ENCODE results near the gene KLF12.

Gene KLF12

GRCh38 chr13:74131227-74131626 is 3.0 kb downstream of the KLF12 start:
- H3K4me3 ChIP-seq (ENCODE audit: low read depth, low read length), result no peak overlapping the region
- TF ChIP-seq CTCF (IDR thresholded peaks at IDR 0.05; ENCODE audit: low read depth, low read length, missing control alignments), result no peak
- no peak for DNase-seq (ENCODE audit: low read depth)

GRCh38 chr13:74129500-74130191 is 4.6 kb downstream of the KLF12 start:
- no peak for DNase-seq (ENCODE audit: low read depth)
- TF ChIP-seq CTCF (IDR thresholded peaks at IDR 0.05; ENCODE audit: low read depth, low read length, missing control alignments), result no peak
- H3K4me3 ChIP-seq (ENCODE audit: low read depth, low read length), result peak overlapping the region; percentile 19; the same call in 1 of the 2 replicates

- TF ChIP-seq CTCF (IDR thresholded peaks at IDR 0.05; ENCODE audit: low read depth, low read length, missing control alignments), result no peak
- H3K4me3 ChIP-seq (ENCODE audit: low read depth, low read length), result peak overlapping the region; percentile 17
- no peak for DNase-seq (ENCODE audit: low read depth)
Measured at GRCh38 chr13:74128156-74128767, 5.9 kb downstream of the KLF12 start.

GRCh38 chr13:74118328-74118727 is 15.9 kb downstream of the KLF12 start:
- DNase-seq (ENCODE audit: low read depth), result no peak
- no peak for TF ChIP-seq CTCF (IDR thresholded peaks at IDR 0.05; ENCODE audit: low read depth, low read length, missing control alignments)
- H3K4me3 ChIP-seq (ENCODE audit: low read depth, low read length), result no peak overlapping the region

DNA sequence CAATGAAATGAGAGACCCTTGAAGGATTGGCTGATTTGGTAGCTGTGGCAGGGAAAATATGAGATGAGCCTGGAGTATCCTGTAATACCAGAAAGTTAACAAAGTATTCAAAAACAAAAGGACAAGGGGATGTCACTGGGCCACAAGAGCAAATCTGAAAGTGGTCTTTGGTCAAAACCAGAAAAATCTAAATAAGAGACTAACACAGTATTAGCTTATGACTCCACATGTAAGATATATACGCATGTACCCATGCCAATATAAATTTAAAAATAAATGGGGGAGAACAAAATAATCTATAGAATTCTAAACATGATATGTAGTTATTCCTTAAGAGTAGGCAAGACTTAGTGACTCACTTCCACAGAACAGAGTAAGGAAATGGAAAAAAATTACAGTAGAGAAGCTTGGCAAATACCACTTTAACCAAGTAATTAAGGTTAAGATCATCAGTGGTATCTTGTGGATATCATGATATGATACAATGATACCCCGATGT is 16.9 kb downstream of the KLF12 start:
- H3K4me3 ChIP-seq (ENCODE audit: low read depth, low read length), result no peak overlapping the region
- no peak for DNase-seq (ENCODE audit: low read depth)
- TF ChIP-seq CTCF (IDR thresholded peaks at IDR 0.05; ENCODE audit: low read depth, low read length, missing control alignments), result no peak

DNA sequence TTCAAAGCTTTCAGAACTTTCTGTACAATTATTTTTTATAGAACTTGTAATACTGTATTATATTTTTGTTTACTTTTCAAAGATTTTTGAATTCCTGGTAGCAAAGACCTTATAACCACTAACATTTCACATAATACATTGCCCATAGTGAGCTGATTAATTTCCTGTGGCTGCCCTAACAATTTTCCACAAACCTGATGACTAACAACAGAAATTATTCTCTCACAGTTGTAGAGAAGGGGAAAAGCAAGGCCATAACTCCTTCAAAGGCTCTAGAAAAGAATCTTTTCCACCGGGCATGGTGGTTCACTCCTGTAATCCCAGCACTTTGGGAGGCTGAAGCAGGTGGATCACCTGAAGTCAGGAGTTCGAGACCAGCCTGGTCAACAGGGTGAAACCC is 19.1 kb downstream of the KLF12 start:
- no peak for TF ChIP-seq CTCF (IDR thresholded peaks at IDR 0.05; ENCODE audit: low read depth, low read length, missing control alignments)
- H3K4me3 ChIP-seq (ENCODE audit: low read depth, low read length), result no peak overlapping the region
- no peak for DNase-seq (ENCODE audit: low read depth)

Data from GM12864 (cell line).